Endothelial cell of umbilical vein (primary cell): ENCODE data around the gene RPS6KA5. TPM values are rescaled to one million over a fixed set of nuclear protein-coding genes. Genes with fewer than 3 reads are reported as not detected.

Source experiments
- BruUV-seq: library from RNA; stranded (reverse); fragments of 400-500 nt; replicated peaks from 2 replicates; lab custom pipeline; 2021; lab: Mats Ljungman, UMichigan
- CTCF ChIA-PET: fragments of 300-600, 350-600 bp; sonication (Branson Sonifier 250); formaldehyde crosslinking; loops from one replicate; lab custom pipeline; 2021; ENCODE audit warnings: antibody characterized with exemption, inconsistent platforms; lab: Charles Lee
- POLR2A ChIA-PET: fragments of 300-600, 350-600 bp; sonication (Branson Sonifier 250); formaldehyde crosslinking; loops from one replicate; lab custom pipeline; 2021; ENCODE audit warnings: antibody characterized with exemption, inconsistent platforms; lab: Charles Lee
- DNase-seq: peaks from one replicate; pipeline ENCODE4 v3.0.0-alpha.2; 2011; ENCODE audit warnings: low read depth, low spot score
- FAIRE-seq: peaks from 2 replicates; lab custom pipeline; 2011; peaks lifted over from hg19 to GRCh38; lab: Jason Lieb, UNC
- H2AFZ ChIP-seq: 2 replicates; pipeline ENCODE4 v1.6.0; 2012; ENCODE audit warnings: low read depth, low read length, control low read depth, inconsistent platforms
- H3K27ac ChIP-seq: 2 replicates; pipeline ENCODE4 v1.5.1; 2011; ENCODE audit warnings: low read depth, mild to moderate bottlenecking, control low read depth, low read length, moderate library complexity; ENCODE audit not compliant: insufficient read depth
- H3K27me3 ChIP-seq, 2 experiments: 2 replicates each; pipeline versions ENCODE4 v1.6.0 to v1.6.1; 2011; ENCODE audit warnings: low read length in 2 of 2, mixed read lengths in 1 of 2; ENCODE audit not compliant: control insufficient read depth in 2 of 2, insufficient read depth in 2 of 2
- H3K36me3 ChIP-seq, 2 experiments: 2 replicates in 1 of 2; 3 replicates in 1 of 2; pipeline ENCODE4 v1.5.1; 2011; ENCODE audit warnings: low read length in 2 of 2, mild to moderate bottlenecking in 1 of 2, moderate library complexity in 1 of 2; ENCODE audit not compliant: control insufficient read depth in 2 of 2, insufficient read depth in 2 of 2; ENCODE audit errors: extremely low read depth in 1 of 2
- H3K4me1 ChIP-seq: 3 replicates; pipeline ENCODE4 v1.5.1; 2011; ENCODE audit warnings: mild to moderate bottlenecking, low read length; ENCODE audit not compliant: control insufficient read depth, insufficient read depth; ENCODE audit errors: extremely low read depth
- H3K4me2 ChIP-seq: 2 replicates; pipeline ENCODE4 v1.6.1; 2011; ENCODE audit warnings: low read length, control low read depth, mixed read lengths; ENCODE audit not compliant: insufficient read depth
- H3K4me3 ChIP-seq, 3 experiments: fragments of 200-600 bp in 1 of 3; sonication (generic), shearing (Covaris generic) in 1 of 3; replicated peaks in 1 of 3; 2 replicates each; pipeline ENCODE4 v1.5.1; 2011 to 2016; ENCODE audit warnings: control low read depth in 3 of 3, low read length in 3 of 3, mild to moderate bottlenecking in 2 of 3, inconsistent platforms in 1 of 3, low read depth in 1 of 3, moderate library complexity in 1 of 3; ENCODE audit not compliant: insufficient read depth in 1 of 3
- H3K79me2 ChIP-seq: 2 replicates; pipeline ENCODE4 v1.6.0; 2012; ENCODE audit warnings: low read length, inconsistent platforms; ENCODE audit not compliant: control insufficient read depth, insufficient read depth
- H3K9ac ChIP-seq: replicated peaks from 2 replicates; pipeline ENCODE3; 2011; ENCODE audit warnings: low read length, control low read depth; ENCODE audit not compliant: insufficient read depth; ENCODE audit errors: extremely low read depth
- H3K9me1 ChIP-seq: replicated peaks from 3 replicates; pipeline ENCODE4 v1.6.0; 2011; ENCODE audit warnings: mild to moderate bottlenecking, low read length; ENCODE audit not compliant: control insufficient read depth, insufficient read depth; ENCODE audit errors: extremely low read depth
- H3K9me3 ChIP-seq: replicated peaks from 2 replicates; pipeline ENCODE4 v1.5.1; 2012; ENCODE audit warnings: low read length, inconsistent platforms; ENCODE audit not compliant: control insufficient read depth, insufficient read depth
- H4K20me1 ChIP-seq: replicated peaks from 2 replicates; pipeline ENCODE3; 2011; ENCODE audit warnings: mild to moderate bottlenecking, low read length; ENCODE audit not compliant: control insufficient read depth, insufficient read depth; ENCODE audit errors: extremely low read depth
- EZH2 ChIP-seq: IDR thresholded peaks from 2 replicates; pipeline ENCODE4 v1.6.1; 2012; ENCODE audit warnings: borderline replicate concordance, low read depth, mild to moderate bottlenecking, moderate library complexity, low read length, inconsistent platforms; ENCODE audit not compliant: severe bottlenecking
- FOS ChIP-seq: IDR thresholded peaks from 2 replicates; pipeline ENCODE4 v1.6.1; 2011; ENCODE audit warnings: mild to moderate bottlenecking, low read length, moderate library complexity, borderline replicate concordance; ENCODE audit not compliant: insufficient read depth
- GATA2 ChIP-seq: IDR thresholded peaks from 2 replicates; pipeline ENCODE4 v1.7.0; 2011; ENCODE audit warnings: low read depth, mild to moderate bottlenecking, moderate library complexity, mixed read lengths, low read length; ENCODE audit not compliant: insufficient read length, insufficient read depth
- JUN ChIP-seq: IDR thresholded peaks from 2 replicates; pipeline ENCODE4 v1.6.1; 2011; ENCODE audit warnings: borderline replicate concordance, low read depth; ENCODE audit not compliant: insufficient read length, insufficient read depth
- MAX ChIP-seq: IDR thresholded peaks from 2 replicates; pipeline ENCODE4 v1.6.1; 2011; ENCODE audit not compliant: insufficient read depth, insufficient read length
- MYC ChIP-seq: IDR thresholded peaks from one replicate; pipeline ENCODE4 v1.6.1; 2011; ENCODE audit warnings: mild to moderate bottlenecking, low read depth, low read length
- POLR2A ChIP-seq: IDR thresholded peaks from 2 replicates; pipeline ENCODE4 v1.6.1; 2012; ENCODE audit warnings: low read depth, mild to moderate bottlenecking, control low read depth, low read length
- POLR2AphosphoS5 ChIP-seq: IDR thresholded peaks from 2 replicates; pipeline ENCODE4 v1.6.1; 2012; ENCODE audit warnings: low read depth, mild to moderate bottlenecking, control low read depth, low read length, moderate library complexity; ENCODE audit not compliant: insufficient read depth
- dilution Hi-C: fragments of 300-500 bp; cut with MboI; formaldehyde crosslinking; loops from one replicate; pipeline ENCODE4 v1.15.0; 2019; ENCODE audit warnings: low sequenced_read_pairs; ENCODE audit not compliant: extremely low pct_ligation_motif_present
- intact Hi-C: fragments of 100-400 bp; cut with micrococcal nuclease; formaldehyde crosslinking; loops from one replicate; pipeline ENCODE4 v1.10.0; 2022
- polyA plus RNA-seq, 4 experiments: library from polyadenylated mRNA; depleted of rRNA in 3 of 4; stranded (reverse) in 3 of 4; unstranded in 1 of 4; fragments of >200 nt; gene quantifications; 2 replicates each; pipeline versions ENCODE4 v1.2.1 to v1.2.3, GENCODE V29; 2011 to 2012; ENCODE audit warnings: missing spikeins in 1 of 4
- total RNA-seq: library from RNA; stranded (reverse); gene quantifications from 2 replicates; pipeline ENCODE4 v1.2.3, GENCODE V29; 2021
- TF ChIP-seq, protein P1 (sequence below), 2 donors: IDR thresholded peaks; 1 replicate in 1 of 2; 2 replicates in 1 of 2; pipeline ENCODE4 v1.5.1; 2011; ENCODE audit warnings: low read length in 2 of 2, mild to moderate bottlenecking in 2 of 2, moderate library complexity in 2 of 2, control low read depth in 1 of 2, inconsistent platforms in 1 of 2, low read depth in 1 of 2; ENCODE audit not compliant: insufficient read depth in 1 of 2; ENCODE audit errors: extremely low read depth in 1 of 2

The RPS6KA5 gene
- total and polyA plus RNA-seq, 2 donors (not counting 3 experiments of a cell fraction or from before 2014, with no cell fraction given): 2.9 to 5.4 TPM

- FAIRE-seq: no peak
- no peak overlapping the region for H2AFZ ChIP-seq
- H3K4me3 ChIP-seq: no peak overlapping the region
- DNase-seq: no peak
- CTCF ChIA-PET: interaction anchor here (1.0 kb wide), 1 partner anchor 107 kb away, joined by 3 read pairs; no protein-coding TSS in a partner anchor
- no peak overlapping the region for H3K4me2 ChIP-seq
- no peak overlapping the region for H3K27ac ChIP-seq
- H3K9ac ChIP-seq: no peak overlapping the region
- BruUV-seq: no TSS peak
- no peaks in the 10 kb centered on the region for H3K9me1 ChIP-seq
- POLR2A ChIA-PET: no interaction called here
- intact Hi-C loops: no loop called here
- no peaks in the 10 kb centered on the region for H3K9me3 ChIP-seq
- TF ChIP-seq FOS (no peak), GATA2 (no peak), MYC (no peak), JUN (no peak), EZH2 (no peak), POLR2A (no peak), POLR2AphosphoS5 (no peak), MAX (no peak)
- TF ChIP-seq, protein P1, sequence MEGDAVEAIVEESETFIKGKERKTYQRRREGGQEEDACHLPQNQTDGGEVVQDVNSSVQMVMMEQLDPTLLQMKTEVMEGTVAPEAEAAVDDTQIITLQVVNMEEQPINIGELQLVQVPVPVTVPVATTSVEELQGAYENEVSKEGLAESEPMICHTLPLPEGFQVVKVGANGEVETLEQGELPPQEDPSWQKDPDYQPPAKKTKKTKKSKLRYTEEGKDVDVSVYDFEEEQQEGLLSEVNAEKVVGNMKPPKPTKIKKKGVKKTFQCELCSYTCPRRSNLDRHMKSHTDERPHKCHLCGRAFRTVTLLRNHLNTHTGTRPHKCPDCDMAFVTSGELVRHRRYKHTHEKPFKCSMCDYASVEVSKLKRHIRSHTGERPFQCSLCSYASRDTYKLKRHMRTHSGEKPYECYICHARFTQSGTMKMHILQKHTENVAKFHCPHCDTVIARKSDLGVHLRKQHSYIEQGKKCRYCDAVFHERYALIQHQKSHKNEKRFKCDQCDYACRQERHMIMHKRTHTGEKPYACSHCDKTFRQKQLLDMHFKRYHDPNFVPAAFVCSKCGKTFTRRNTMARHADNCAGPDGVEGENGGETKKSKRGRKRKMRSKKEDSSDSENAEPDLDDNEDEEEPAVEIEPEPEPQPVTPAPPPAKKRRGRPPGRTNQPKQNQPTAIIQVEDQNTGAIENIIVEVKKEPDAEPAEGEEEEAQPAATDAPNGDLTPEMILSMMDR (IDR thresholded peaks at IDR 0.05; ENCODE audit: extremely low read depth in 1 of 2, insufficient read depth in 1 of 2, low read depth in 1 of 2, low read length in 2 of 2): no peak
- no peaks in the 10 kb centered on the region for H3K79me2 ChIP-seq
- H3K27me3 ChIP-seq: no peaks in the 10 kb centered on the region
- no peaks in the 10 kb centered on the region for H3K36me3 ChIP-seq
- H4K20me1 ChIP-seq: no peaks in the 10 kb centered on the region
- dilution Hi-C loops: no loop called here
- no peaks in the 10 kb centered on the region for H3K4me1 ChIP-seq
Measured at GRCh38 chr14:91010153-91010533, 50.3 kb downstream of the RPS6KA5 start.
